CD4-positive, alpha-beta T cell (primary cell): ENCODE data around the gene LILRB4. TPM values are rescaled to one million over a fixed set of nuclear protein-coding genes. Genes with fewer than 3 reads are reported as not detected.

Experiments
- ATAC-seq: fragments of 200-7000 bp; cut with Tn5 transposase; one replicate; pipeline ENCODE4 v1.10.0; 2022; ENCODE audit warnings: mild to moderate bottlenecking; ENCODE audit not compliant: poor library complexity
- CTCF ChIA-PET: fragments of 350-600 bp; sonication (Branson Sonifier 250); formaldehyde crosslinking; loops from one replicate; lab custom pipeline; 2021; ENCODE audit warnings: antibody characterized with exemption, inconsistent platforms; lab: Charles Lee
- POLR2A ChIA-PET: fragments of 350-600 bp; sonication (Branson Sonifier 250); formaldehyde crosslinking; loops from one replicate; lab custom pipeline; 2021; ENCODE audit warnings: antibody characterized with exemption, inconsistent platforms; lab: Charles Lee
- DNase-seq, 14 experiments: peaks; one replicate each; pipeline ENCODE4 v3.0.0-alpha.2; 2013 to 2020; ENCODE audit warnings: mixed read lengths in 2 of 14
- H3K27ac ChIP-seq, 2 donors: one replicate each; pipeline versions ENCODE4 v1.5.1 to v1.7.0; 2013; ENCODE audit warnings: low read length in 2 of 2, low read depth in 1 of 2, mild to moderate bottlenecking in 1 of 2
- H3K27me3 ChIP-seq, 2 experiments: 1 replicate in 1 of 2; 2 replicates in 1 of 2; pipeline versions ENCODE4 v1.6.1 to v1.7.0; 2013; ENCODE audit warnings: low read length in 2 of 2, control low read depth in 1 of 2, mild to moderate bottlenecking in 1 of 2, moderate library complexity in 1 of 2; ENCODE audit not compliant: insufficient read depth in 2 of 2, control insufficient read depth in 1 of 2
- H3K36me3 ChIP-seq: one replicate; pipeline ENCODE4 v1.6.1; 2013; ENCODE audit warnings: low read length, control low read depth; ENCODE audit not compliant: insufficient read depth
- H3K4me1 ChIP-seq: one replicate; pipeline ENCODE4 v1.6.1; 2013; ENCODE audit warnings: low read length, control low read depth; ENCODE audit not compliant: insufficient read depth
- H3K4me3 ChIP-seq: one replicate; pipeline ENCODE4 v1.5.1; 2013; ENCODE audit warnings: mild to moderate bottlenecking, low read length, moderate library complexity
- H3K9me3 ChIP-seq, 2 experiments: 1 replicate in 1 of 2; 2 replicates in 1 of 2; pipeline versions ENCODE4 v1.6.1 to v1.7.0; 2013; ENCODE audit warnings: low read length in 2 of 2, mild to moderate bottlenecking in 2 of 2, control low read depth in 1 of 2, moderate library complexity in 1 of 2; ENCODE audit not compliant: control insufficient read depth in 1 of 2, insufficient read depth in 1 of 2
- H3K27ac Mint-ChIP-seq: one replicate; pipeline ENCODE4 v1.8.0; 2020; ENCODE audit warnings: mixed read lengths
- H3K27me3 Mint-ChIP-seq: one replicate; pipeline ENCODE4 v1.8.0; 2021; ENCODE audit warnings: mixed read lengths
- H3K36me3 Mint-ChIP-seq: one replicate; pipeline ENCODE4 v1.8.0; 2021; ENCODE audit warnings: low read depth, mixed read lengths
- H3K4me1 Mint-ChIP-seq: one replicate; pipeline ENCODE4 v1.8.0; 2021; ENCODE audit warnings: low read depth, mixed read lengths
- H3K4me3 Mint-ChIP-seq: one replicate; pipeline ENCODE4 v1.8.0; 2020; ENCODE audit warnings: mild to moderate bottlenecking, mixed read lengths
- H3K9me3 Mint-ChIP-seq: one replicate; pipeline ENCODE4 v1.8.0; 2020; ENCODE audit warnings: mixed read lengths
- CTCF ChIP-seq: fragments of 200-600 bp; IDR thresholded peaks from one replicate; pipeline ENCODE4 v1.8.0; 2022; ENCODE audit warnings: antibody characterized with exemption, mild to moderate bottlenecking
- intact Hi-C, 2 experiments: fragments of 100-400 bp; cut with DNase I in 1 of 2; cut with micrococcal nuclease in 1 of 2; formaldehyde crosslinking; loops; one replicate each; pipeline versions ENCODE4 v1.15.1 to v1.9.0; 2023 to 2025; cut with DNase I, micrococcal nuclease
- total RNA-seq, 174 experiments: library from RNA in 2 of 174; stranded (reverse) in 2 of 174; gene quantifications; one replicate each; pipeline ENCODE4 v1.2.3 and lab custom pipeline; 2021 to 2026

LILRB4 gene
- total RNA-seq, 2 experiments from 2014 or later = 0.22 to 0.60 TPM

GRCh38 chr19:54668353-54668752 lies 5.6 kb downstream of the LILRB4 start:
- DNase-seq (no peak), ATAC-seq (no peak)
- Mint-ChIP-seq H3K36me3 (no peaks in the 10 kb centered on the region), H3K4me1 (no peaks in the 10 kb centered on the region), H3K27me3 (peaks cover 20% of the 10 kb centered on the region), H3K9me3 (peaks cover 13% of the 10 kb centered on the region), H3K27ac (no peak overlapping the region), H3K4me3 (no peak overlapping the region)
- Histone ChIP-seq H3K4me3 (no peak overlapping the region), H3K36me3 (no peaks in the 10 kb centered on the region), H3K4me1 (no peaks in the 10 kb centered on the region), H3K27me3 (peaks cover 19 to 23% of the 10 kb centered on the region in 2 experiments), H3K9me3 (peaks cover 13 to 42% of the 10 kb centered on the region in 2 experiments), H3K27ac (no peak overlapping the region)
- ChIA-PET POLR2A (no interaction called here), CTCF (no interaction called here)
- intact Hi-C loops = no loop called here
- TF ChIP-seq CTCF = no peak

GRCh38 chr19:54670576-54671357 lies 8.0 kb downstream of the LILRB4 start:
- no peak for ATAC-seq
- Histone ChIP-seq H3K27ac (no peak overlapping the region), H3K4me3 (no peak overlapping the region), H3K4me1 (no peaks in the 10 kb centered on the region), H3K36me3 (no peaks in the 10 kb centered on the region), H3K9me3 (peaks cover 13 to 22% of the 10 kb centered on the region in 2 experiments), H3K27me3 (peaks cover 19 to 20% of the 10 kb centered on the region in 2 experiments)
- TF ChIP-seq CTCF = no peak
- Mint-ChIP-seq H3K27ac (no peak overlapping the region), H3K9me3 (peaks cover 13% of the 10 kb centered on the region), H3K4me3 (no peak overlapping the region), H3K36me3 (no peaks in the 10 kb centered on the region), H3K4me1 (no peaks in the 10 kb centered on the region), H3K27me3 (peaks cover 30% of the 10 kb centered on the region)
- POLR2A ChIA-PET = no interaction called here
- intact Hi-C loops = no loop called here
- CTCF ChIA-PET = no interaction called here
- no peak for DNase-seq

GRCh38 chr19:54673222-54673621 lies 10.4 kb downstream of the LILRB4 start:
- TF ChIP-seq CTCF = no peak
- ATAC-seq = no peak
- H3K9me3 Mint-ChIP-seq = peaks cover 10% of the 10 kb centered on the region
- H3K36me3 Mint-ChIP-seq = no peaks in the 10 kb centered on the region
- no peak overlapping the region for H3K27ac Mint-ChIP-seq
- H3K27me3 Mint-ChIP-seq = peaks cover 32% of the 10 kb centered on the region
- POLR2A ChIA-PET = no interaction called here
- Histone ChIP-seq H3K27me3 (peaks cover 18 to 20% of the 10 kb centered on the region in 2 experiments), H3K4me1 (no peaks in the 10 kb centered on the region), H3K36me3 (no peaks in the 10 kb centered on the region), H3K9me3 (peaks cover 0 to 9% of the 10 kb centered on the region in 2 experiments), H3K4me3 (no peak overlapping the region), H3K27ac (no peak overlapping the region)
- CTCF ChIA-PET = no interaction called here
- H3K4me3 Mint-ChIP-seq = no peak overlapping the region
- H3K4me1 Mint-ChIP-seq = no peaks in the 10 kb centered on the region
- no peak for DNase-seq
- intact Hi-C loops = no loop called here
